WTC11 (cell line): Measurements from ENCODE around the gene DNAJC6. TPM values are rescaled to one million over a fixed set of nuclear protein-coding genes. Genes with fewer than 3 reads are reported as not detected.

ENCODE experiments used
- ATAC-seq: fragments of 200-7000 bp; cut with Tn5 transposase; 2 replicates; pipeline ENCODE4 v1.10.0; 2021; ENCODE audit warnings: mild to moderate bottlenecking, moderate library complexity
- CTCF ChIA-PET: fragments of 300-600 bp; sonication (Branson Sonifier 250); formaldehyde crosslinking; loops from one replicate; lab custom pipeline; 2021; ENCODE audit warnings: antibody characterized with exemption; lab: Charles Lee
- POLR2A ChIA-PET: fragments of 350-600 bp; sonication (Branson Sonifier 250); formaldehyde crosslinking; loops from one replicate; lab custom pipeline; 2021; ENCODE audit warnings: antibody characterized with exemption; lab: Charles Lee
- DNase-seq: peaks from one replicate; pipeline ENCODE4 v3.0.0; 2021; ENCODE audit warnings: low spot score
- H3K27ac Mint-ChIP-seq: 2 replicates; pipeline ENCODE4 v1.8.0; 2021; ENCODE audit warnings: mixed read lengths
- H3K27me3 Mint-ChIP-seq: 2 replicates; pipeline ENCODE4 v1.8.0; 2021; ENCODE audit warnings: low read depth, mild to moderate bottlenecking, moderate library complexity, mixed read lengths
- H3K36me3 Mint-ChIP-seq: 2 replicates; pipeline ENCODE4 v1.8.0; 2021; ENCODE audit warnings: mixed read lengths
- H3K4me1 Mint-ChIP-seq: 2 replicates; pipeline ENCODE4 v1.8.0; 2022; ENCODE audit warnings: mixed read lengths
- H3K4me3 Mint-ChIP-seq: 2 replicates; pipeline ENCODE4 v1.8.0; 2021; ENCODE audit warnings: mild to moderate bottlenecking, moderate library complexity, mixed read lengths
- H3K9me3 Mint-ChIP-seq: 2 replicates; pipeline ENCODE4 v1.8.0; 2021; ENCODE audit warnings: mixed read lengths
- CDX4 ChIP-seq: fragments of 250-450 bp; sonication (Bioruptor Pico); IDR thresholded peaks from 2 replicates; pipeline ENCODE4 v1.9.0; 2021; ENCODE audit warnings: moderate library complexity, mild to moderate bottlenecking, inconsistent platforms, borderline replicate concordance
- E2F4 ChIP-seq: sonication (generic); formaldehyde crosslinking; IDR thresholded peaks from 2 replicates; pipeline ENCODE4 v1.8.1; 2022; ENCODE audit warnings: low read depth, mild to moderate bottlenecking, moderate library complexity, missing genetic modification reagents, borderline replicate concordance
- ELF4 ChIP-seq: sonication (generic); formaldehyde crosslinking; IDR thresholded peaks from 2 replicates; pipeline ENCODE4 v1.8.1; 2022; ENCODE audit warnings: low read depth, mild to moderate bottlenecking, moderate library complexity, missing genetic modification reagents
- EMX1 ChIP-seq: fragments of 250-450 bp; sonication (Bioruptor Pico); IDR thresholded peaks from 2 replicates; pipeline ENCODE4 v1.8.0; 2021; ENCODE audit warnings: mild to moderate bottlenecking
- FOXP1 ChIP-seq: sonication (generic); formaldehyde crosslinking; IDR thresholded peaks from 2 replicates; pipeline ENCODE4 v1.8.0; 2022; ENCODE audit warnings: missing genetic modification reagents, mild to moderate bottlenecking, moderate library complexity, borderline replicate concordance
- GRHL2 ChIP-seq: fragments of 250-450 bp; sonication (Bioruptor Pico); IDR thresholded peaks from 2 replicates; pipeline ENCODE4 v1.8.0; 2022; ENCODE audit warnings: mild to moderate bottlenecking, moderate library complexity; ENCODE audit not compliant: insufficient replicate concordance, severe bottlenecking
- IRF1 ChIP-seq: sonication (generic); formaldehyde crosslinking; IDR thresholded peaks from 2 replicates; pipeline ENCODE4 v1.8.0; 2023; ENCODE audit warnings: missing genetic modification reagents
- IRF2 ChIP-seq: sonication (generic); formaldehyde crosslinking; IDR thresholded peaks from 2 replicates; pipeline ENCODE4 v1.8.0; 2022; ENCODE audit warnings: low read depth, missing genetic modification reagents, borderline replicate concordance
- JAZF1 ChIP-seq: fragments of 250-450 bp; sonication (Bioruptor Pico); IDR thresholded peaks from 2 replicates; pipeline ENCODE4 v1.9.0; 2021; ENCODE audit warnings: moderate library complexity, mild to moderate bottlenecking, inconsistent platforms
- MLX ChIP-seq: sonication (generic); formaldehyde crosslinking; IDR thresholded peaks from 2 replicates; pipeline ENCODE4 v1.8.1; 2023; ENCODE audit warnings: mild to moderate bottlenecking, missing genetic modification reagents, moderate library complexity
- MXD4 ChIP-seq: fragments of 250-450 bp; sonication (Bioruptor Pico); IDR thresholded peaks from 2 replicates; pipeline ENCODE4 v1.8.0; 2021; ENCODE audit warnings: mild to moderate bottlenecking, moderate library complexity, borderline replicate concordance
- NFYB ChIP-seq: sonication (generic); formaldehyde crosslinking; conservative IDR thresholded peaks from 2 replicates; pipeline ENCODE4 v1.8.0; 2022; ENCODE audit warnings: low read depth, missing genetic modification reagents
- NR1H2 ChIP-seq: sonication (generic); formaldehyde crosslinking; IDR thresholded peaks from 2 replicates; pipeline ENCODE4 v1.9.0; 2021; ENCODE audit warnings: mild to moderate bottlenecking, moderate library complexity, missing genetic modification reagents
- NR2C2 ChIP-seq: sonication (generic); formaldehyde crosslinking; IDR thresholded peaks from 2 replicates; pipeline ENCODE4 v1.8.0; 2022; ENCODE audit warnings: mild to moderate bottlenecking, missing genetic modification reagents
- OVOL2 ChIP-seq: fragments of 250-450 bp; sonication (Bioruptor Pico); IDR thresholded peaks from 2 replicates; pipeline ENCODE4 v1.9.0; 2021; ENCODE audit warnings: mild to moderate bottlenecking, borderline replicate concordance
- PREB ChIP-seq: sonication (generic); formaldehyde crosslinking; IDR thresholded peaks from 2 replicates; pipeline ENCODE4 v1.8.1; 2022; ENCODE audit warnings: mild to moderate bottlenecking, missing genetic modification reagents, moderate library complexity, borderline replicate concordance
- PRRX2 ChIP-seq: fragments of 250-450 bp; sonication (Bioruptor Pico); IDR thresholded peaks from 2 replicates; pipeline ENCODE4 v1.8.0; 2021; ENCODE audit warnings: mild to moderate bottlenecking
- SMAD4 ChIP-seq: sonication (generic); formaldehyde crosslinking; IDR thresholded peaks from 2 replicates; pipeline ENCODE4 v1.8.0; 2022; ENCODE audit warnings: mild to moderate bottlenecking, missing genetic modification reagents
- SP1 ChIP-seq: sonication (generic); formaldehyde crosslinking; conservative IDR thresholded peaks from 2 replicates; pipeline ENCODE4 v1.8.1; 2022; ENCODE audit warnings: missing genetic modification reagents
- USF2 ChIP-seq: sonication (generic); formaldehyde crosslinking; IDR thresholded peaks from 2 replicates; pipeline ENCODE4 v1.8.1; 2023; ENCODE audit warnings: mild to moderate bottlenecking, missing genetic modification reagents, moderate library complexity
- ZNF232 ChIP-seq: sonication (generic); formaldehyde crosslinking; IDR thresholded peaks from 2 replicates; pipeline ENCODE4 v1.8.0; 2022; ENCODE audit warnings: mild to moderate bottlenecking, missing genetic modification reagents
- ZNF317 ChIP-seq: sonication (generic); formaldehyde crosslinking; IDR thresholded peaks from 2 replicates; pipeline ENCODE4 v1.8.1; 2023; ENCODE audit warnings: low read depth, mild to moderate bottlenecking, moderate library complexity, missing genetic modification reagents, borderline replicate concordance
- ZNF416 ChIP-seq: fragments of 250-450 bp; sonication (Bioruptor Pico); IDR thresholded peaks from 2 replicates; pipeline ENCODE4 v1.9.0; 2021; ENCODE audit warnings: mild to moderate bottlenecking, inconsistent platforms
- total RNA-seq: library from RNA; stranded (reverse); gene quantifications from 3 replicates; pipeline ENCODE4 v1.2.3, GENCODE V29; 2021

The DNAJC6 gene
- total RNA-seq, 1 experiment from 2014 or later: 9.1 TPM

- CTCF ChIA-PET: no interaction called here
- DNase-seq (no peak), ATAC-seq (no peak)
- Mint-ChIP-seq H3K4me1 (peaks cover 8% of the 10 kb centered on the region), H3K4me3 (no peak overlapping the region), H3K36me3 (no peaks in the 10 kb centered on the region), H3K9me3 (no peaks in the 10 kb centered on the region), H3K27ac (no peak overlapping the region; the same call in 1 of the 2 replicates), H3K27me3 (no peaks in the 10 kb centered on the region)
- POLR2A ChIA-PET: no interaction called here
- no peak for TF ChIP-seq E2F4
- TF ChIP-seq PRRX2 (CRISPR knock-in tag): no peak
- TF ChIP-seq ZNF232 (CRISPR knock-in tag): no peak
- TF ChIP-seq CDX4: no peak
- no peak for TF ChIP-seq IRF2
- no peak for TF ChIP-seq MLX (CRISPR knock-in tag)
- no peak for TF ChIP-seq ZNF416
- TF ChIP-seq NR2C2 (CRISPR knock-in tag): no peak
- TF ChIP-seq JAZF1 (CRISPR knock-in tag): no peak
- TF ChIP-seq FOXP1 (CRISPR knock-in tag): no peak
- TF ChIP-seq EMX1 (CRISPR knock-in tag): no peak
- no peak for TF ChIP-seq PREB (CRISPR knock-in tag)
- TF ChIP-seq NR1H2 (CRISPR knock-in tag): no peak
- no peak for TF ChIP-seq ELF4
Observed at GRCh38 chr1:65407877-65408276, 98.5 kb downstream of the DNAJC6 start.

- no peaks in the 10 kb centered on the region for H3K9me3 Mint-ChIP-seq
- no peak overlapping the region for H3K27ac Mint-ChIP-seq
- DNase-seq (no peak), ATAC-seq (no peak)
- no peak overlapping the region for H3K4me3 Mint-ChIP-seq
- POLR2A ChIA-PET: no interaction called here
- no peaks in the 10 kb centered on the region for H3K36me3 Mint-ChIP-seq
- peaks cover 10% of the 10 kb centered on the region for H3K4me1 Mint-ChIP-seq
- CTCF ChIA-PET: no interaction called here
- no peak for TF ChIP-seq ELF4
- TF ChIP-seq GRHL2 (CRISPR knock-in tag): no peak
- no peak for TF ChIP-seq NFYB
- TF ChIP-seq ZNF416: no peak
- no peak for TF ChIP-seq OVOL2
- no peak for TF ChIP-seq USF2 (CRISPR knock-in tag)
- no peak for TF ChIP-seq SP1 (CRISPR knock-in tag)
- no peak for TF ChIP-seq ZNF317 (CRISPR knock-in tag)
- no peak for TF ChIP-seq SMAD4 (CRISPR knock-in tag)
- TF ChIP-seq MXD4 (CRISPR knock-in tag): no peak
- TF ChIP-seq IRF1: no peak
- H3K27me3 Mint-ChIP-seq: no peaks in the 10 kb centered on the region
Observed at GRCh38 chr1:65409314-65409713, 100.0 kb downstream of the DNAJC6 start.
